PC-9 (cell line): ENCODE results near the gene TULP4.

Experiments
- CTCF ChIP-seq: fragments of 200-600 bp; sonication (generic); conservative IDR thresholded peaks from 2 replicates; pipeline ENCODE4 v1.6.1; 2017; ENCODE audit warnings: mixed run types, antibody characterized with exemption, mild to moderate bottlenecking, moderate library complexity
- EZH2 ChIP-seq: fragments of 200-600 bp; sonication (generic); IDR thresholded peaks from 2 replicates; pipeline ENCODE4 v1.8.0; 2017; ENCODE audit warnings: antibody characterized with exemption, low read depth

GRCh38 chr6:158383542-158383941, 71.3 kb downstream of the TULP4 start:
- TF ChIP-seq CTCF (no peak), EZH2 (no peak)
